HG02981 (cell line): ENCODE results near the gene TNFSF11.

Source experiments
- ATAC-seq: cut with Tn5 transposase; IDR thresholded peaks from one replicate; pipeline ENCODE4 v1.9.1; 2021; ENCODE audit warnings: mild to moderate bottlenecking, moderate library complexity; ENCODE audit not compliant: unreplicated experiment

TNFSF11 gene

DNA sequence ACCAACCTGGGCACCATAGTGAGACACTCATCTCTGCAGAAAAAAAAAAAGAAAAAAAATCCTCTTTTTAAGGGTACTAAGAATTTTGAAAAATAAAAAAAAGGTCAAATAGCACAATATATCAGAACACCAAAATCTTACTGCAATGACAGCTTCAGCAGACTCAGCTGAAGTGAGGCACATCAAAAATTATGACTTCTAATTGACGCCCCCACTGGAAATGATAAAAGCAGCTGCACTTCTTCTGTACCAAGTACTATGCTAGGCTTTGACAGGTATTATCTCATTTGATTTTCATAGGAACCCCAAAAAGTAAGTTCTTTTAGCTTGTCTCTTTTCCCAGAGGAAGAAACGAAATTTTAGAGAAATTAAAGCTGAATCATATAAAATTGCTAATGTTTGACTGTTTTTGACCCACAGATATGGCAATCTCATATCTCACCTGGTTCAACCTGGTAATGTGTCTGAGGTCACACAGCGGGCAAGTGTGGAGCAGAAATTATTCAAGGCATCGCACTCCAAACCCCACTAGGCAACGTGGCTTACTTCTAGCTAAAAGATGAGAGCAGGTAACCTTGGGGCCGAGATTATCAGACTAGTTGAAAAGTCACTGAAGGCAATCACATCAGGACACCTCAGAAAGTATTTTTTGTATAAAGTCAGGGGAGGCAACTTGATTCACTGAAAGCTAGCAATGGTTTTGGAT lies 78.1 kb downstream of the TNFSF11 start:
- no peak for ATAC-seq

DNA sequence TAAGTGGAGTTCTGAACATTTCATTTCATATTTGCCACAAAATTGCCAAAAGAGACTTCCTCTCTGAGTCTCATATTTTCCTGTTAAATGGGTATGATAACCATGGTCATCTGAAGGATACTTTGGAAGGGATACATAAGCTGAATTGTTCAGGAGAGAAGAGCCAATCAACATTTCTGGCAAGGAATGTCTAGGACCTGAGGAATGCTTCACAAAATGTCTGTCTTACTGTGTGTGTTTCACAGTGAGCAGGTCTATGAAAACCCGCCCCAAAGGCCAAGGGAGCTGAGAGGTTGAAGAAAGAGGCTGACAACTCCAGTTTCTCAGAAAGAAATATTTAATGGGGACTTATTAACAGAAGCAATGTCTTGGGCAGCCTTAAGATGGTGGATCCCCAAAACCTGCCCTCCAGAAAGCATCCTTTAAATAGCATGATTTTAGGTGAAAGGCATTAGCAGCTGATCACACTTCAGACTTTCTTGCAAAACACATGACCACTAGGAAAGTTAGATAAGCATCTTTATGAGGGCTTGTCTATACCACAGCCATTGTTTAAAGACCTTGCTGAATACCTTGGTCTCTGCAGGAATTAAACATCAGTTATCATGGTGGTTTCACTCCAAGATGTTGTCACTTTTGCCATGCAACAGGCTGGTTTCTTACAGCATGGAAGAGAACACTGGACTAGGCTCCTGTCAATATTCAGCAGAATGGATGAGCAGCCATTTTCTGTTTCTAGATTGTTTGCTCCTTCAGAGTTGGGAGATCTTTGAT lies 78.9 kb downstream of the TNFSF11 start:
- ATAC-seq, result no peak

DNA sequence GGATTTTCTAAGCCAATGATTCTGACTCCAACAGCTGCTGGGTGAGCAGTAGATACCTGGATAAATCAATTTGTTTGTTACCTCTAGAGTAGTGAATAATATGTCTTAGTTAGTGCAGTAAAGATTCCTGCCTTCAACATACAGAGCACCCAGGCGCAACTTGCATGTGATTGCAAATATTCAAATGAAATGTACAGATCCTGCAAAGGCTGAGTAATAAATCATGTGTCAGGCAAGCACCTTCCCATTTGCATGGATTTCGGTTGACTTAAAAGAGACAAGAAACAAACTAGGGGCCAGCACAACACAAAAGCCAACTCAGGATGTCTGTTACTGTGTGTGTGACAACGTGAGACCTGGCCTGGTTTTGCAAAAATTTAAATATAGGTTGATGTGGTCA lies 79.7 kb downstream of the TNFSF11 start:
- no peak for ATAC-seq

DNA sequence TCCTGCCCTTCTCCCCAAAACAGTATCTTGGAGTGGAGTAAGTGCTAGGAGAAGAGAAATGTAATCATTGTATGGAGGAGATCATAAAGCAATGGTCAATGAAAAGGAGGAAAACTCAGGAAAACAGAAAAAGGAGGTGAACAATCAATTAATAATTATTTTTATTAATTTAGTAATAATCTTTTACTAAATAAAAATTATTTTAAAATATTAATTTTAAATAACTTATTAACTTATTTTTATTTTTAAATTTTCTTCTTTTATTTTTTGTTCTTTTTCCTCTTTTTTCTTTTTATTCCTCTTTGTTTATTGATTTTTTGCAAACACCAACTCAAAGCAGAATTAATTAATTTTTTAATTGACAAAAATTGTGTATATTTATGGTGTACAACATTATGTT lies 80.3 kb downstream of the TNFSF11 start:
- no peak for ATAC-seq

DNA sequence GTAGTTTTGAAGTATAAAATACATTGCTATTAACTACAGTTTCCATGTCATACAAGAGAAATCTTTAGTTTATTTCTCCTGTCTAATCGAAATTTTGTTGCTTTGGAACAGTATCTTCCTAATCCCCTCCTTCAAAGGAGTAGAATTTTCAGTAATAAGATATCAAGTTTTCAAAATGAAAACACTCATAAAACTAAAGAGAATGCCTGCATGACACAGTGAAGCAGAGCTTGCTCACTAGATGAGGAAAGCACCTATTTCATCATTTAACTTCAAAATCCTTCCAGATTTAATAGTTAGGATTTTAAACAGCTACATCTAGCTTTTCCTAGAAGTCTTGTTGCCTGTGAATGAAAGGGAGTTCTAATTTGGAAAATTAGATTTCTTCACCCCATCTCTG lies 80.8 kb downstream of the TNFSF11 start:
- no peak for ATAC-seq

DNA sequence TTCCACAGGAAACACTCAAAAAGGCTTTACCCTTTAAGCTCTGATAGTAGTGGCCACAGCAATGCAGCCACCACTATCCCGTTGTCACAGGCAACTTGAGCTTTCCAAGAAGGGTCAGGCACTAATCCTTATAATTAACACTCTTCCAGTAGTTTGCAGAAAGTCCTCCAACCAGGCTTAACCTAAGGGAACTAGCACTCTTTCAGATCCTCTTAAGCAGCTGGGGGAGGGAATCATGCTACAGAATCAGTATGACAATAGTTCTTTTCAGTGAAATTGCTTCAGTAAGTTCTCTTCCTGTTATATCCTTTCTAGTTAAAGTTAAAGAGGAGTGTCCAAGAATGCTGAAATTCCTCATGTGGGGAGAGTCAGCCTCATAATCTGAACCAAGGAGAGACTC lies 82.2 kb downstream of the TNFSF11 start:
- ATAC-seq, result no peak

DNA sequence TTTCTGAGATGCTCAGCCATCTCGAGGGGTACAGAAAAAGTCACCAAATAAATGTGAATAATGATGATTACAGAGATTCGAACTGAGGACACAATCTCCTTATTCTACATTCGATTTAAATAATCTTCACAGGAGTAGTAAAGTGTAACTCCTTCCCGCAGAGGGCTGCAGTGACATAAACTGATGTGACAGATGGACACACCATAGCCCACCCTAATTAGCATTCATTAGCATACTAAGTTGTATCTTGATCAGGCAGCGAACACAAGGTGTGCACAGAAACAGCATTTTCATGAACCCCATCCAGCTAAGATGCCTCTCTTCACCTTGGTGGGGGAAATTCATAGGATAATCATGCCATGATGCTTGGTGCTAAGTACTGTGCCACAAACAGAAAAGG lies 83.0 kb downstream of the TNFSF11 start:
- no peak for ATAC-seq
